PC-3 (cell line): ENCODE results near the gene P2RX3. TPM values are rescaled to one million over a fixed set of nuclear protein-coding genes. Genes with fewer than 3 reads are reported as not detected.

Experiments used
- ATAC-seq: fragments of 200-7000 bp; cut with Tn5 transposase; 2 replicates; pipeline ENCODE4 v1.9.1; 2020; ENCODE audit warnings: mild to moderate bottlenecking, moderate library complexity
- BruUV-seq: library from RNA; stranded (reverse); fragments of 400-500 nt; replicated peaks from 2 replicates; lab custom pipeline; 2021; lab: Mats Ljungman, UMichigan
- CTCF ChIA-PET: fragments of 300-600 bp; sonication (Branson Sonifier 250); formaldehyde crosslinking; loops from one replicate; lab custom pipeline; 2022; ENCODE audit warnings: antibody characterized with exemption; lab: Charles Lee
- POLR2A ChIA-PET: fragments of 300-600 bp; sonication (Branson Sonifier 250); formaldehyde crosslinking; loops from one replicate; lab custom pipeline; 2022; ENCODE audit warnings: antibody characterized with exemption; ENCODE audit not compliant: unreplicated experiment; lab: Charles Lee
- DNase-seq: peaks from one replicate; pipeline ENCODE4 v3.0.0-alpha.2; 2015
- H2AFZ ChIP-seq: fragments of 300-600 bp; sonication (generic); 2 replicates; pipeline ENCODE4 v1.6.0; 2016; ENCODE audit warnings: antibody characterized with exemption, low read length
- H3F3A ChIP-seq: fragments of 300-600 bp; sonication (generic); one replicate; pipeline ENCODE4 v1.6.0; 2017; ENCODE audit warnings: antibody characterized with exemption, low read length, control low read depth, mild to moderate bottlenecking; ENCODE audit not compliant: unreplicated experiment
- H3K27ac ChIP-seq: fragments of 300-600 bp; sonication (generic); 2 replicates; pipeline ENCODE4 v1.5.1; 2016; ENCODE audit warnings: mild to moderate bottlenecking, low read length
- H3K27me3 ChIP-seq: fragments of 300-600 bp; sonication (generic); 2 replicates; pipeline ENCODE4 v1.6.1; 2016; ENCODE audit warnings: low read length, mixed read lengths
- H3K36me3 ChIP-seq: fragments of 300-600 bp; sonication (generic); 2 replicates; pipeline ENCODE4 v1.6.1; 2016; ENCODE audit warnings: low read depth, mixed run types, low read length, mixed read lengths
- H3K4me1 ChIP-seq: fragments of 300-600 bp; sonication (generic); 2 replicates; pipeline ENCODE4 v1.5.1; 2016; ENCODE audit warnings: low read length; ENCODE audit not compliant: insufficient read depth
- H3K4me2 ChIP-seq: fragments of 300-600 bp; sonication (generic); 2 replicates; pipeline ENCODE4 v1.6.0; 2016; ENCODE audit warnings: low read length
- H3K4me3 ChIP-seq: fragments of 300-600 bp; sonication (generic); 2 replicates; pipeline ENCODE4 v1.5.1; 2016; ENCODE audit warnings: mild to moderate bottlenecking, low read length, mixed read lengths
- H3K79me2 ChIP-seq: fragments of 300-600 bp; sonication (generic); 2 replicates; pipeline ENCODE4 v1.6.1; 2017; ENCODE audit warnings: low read length, mixed read lengths
- H3K9ac ChIP-seq: fragments of 300-600 bp; sonication (generic); 2 replicates; pipeline ENCODE4 v1.6.0; 2016; ENCODE audit warnings: mild to moderate bottlenecking, low read length
- H3K9me2 ChIP-seq: fragments of 300-600 bp; sonication (generic); replicated peaks from 2 replicates; pipeline ENCODE4 v1.6.1; 2016; ENCODE audit warnings: mixed run types, low read length, mixed read lengths
- H3K9me3 ChIP-seq: fragments of 300-600 bp; sonication (generic); 2 replicates; pipeline ENCODE4 v1.6.1; 2016; ENCODE audit warnings: low read length, mixed read lengths
- H4K20me1 ChIP-seq: fragments of 300-600 bp; sonication (generic); 2 replicates; pipeline ENCODE4 v1.6.1; 2016; ENCODE audit warnings: low read length, mixed read lengths
- EZH2 ChIP-seq: fragments of 300-600 bp; sonication (generic); IDR thresholded peaks from one replicate; pipeline ENCODE4 v1.6.1; 2017; ENCODE audit warnings: antibody characterized with exemption, mild to moderate bottlenecking, low read length; ENCODE audit not compliant: unreplicated experiment
- EZH2phosphoT487 ChIP-seq: fragments of 300-600 bp; sonication (generic); IDR thresholded peaks from 2 replicates; pipeline ENCODE4 v1.6.1; 2018; ENCODE audit warnings: mild to moderate bottlenecking, antibody characterized with exemption, low read length, borderline replicate concordance
- intact Hi-C: fragments of 100-400 bp; cut with micrococcal nuclease; formaldehyde crosslinking; loops from 2 replicates; pipeline ENCODE4 v1.9.0; 2023
- total RNA-seq: library from RNA; depleted of rRNA; stranded (reverse); fragments of >200 nt; gene quantifications from 2 replicates; pipeline ENCODE4 v1.2.3, GENCODE V29; 2014
- TF ChIP-seq, protein P1 (sequence below): fragments of 300-600 bp; sonication (generic); conservative IDR thresholded peaks from 2 replicates; pipeline ENCODE4 v1.5.1; 2017; ENCODE audit warnings: antibody characterized with exemption, low read depth, mild to moderate bottlenecking, low read length

The P2RX3 gene
- total RNA-seq, 1 experiment from 2014 or later, result not detected

- Histone ChIP-seq H3K9me2 (no peaks in the 10 kb centered on the region), H3K4me3 (no peak within 1 kb of the TSS), H2AFZ (no peak within 1 kb of the TSS), H3K79me2 (no peaks in the 10 kb centered on the region), H3F3A (no peaks in the 10 kb centered on the region), H3K27me3 (peaks cover 41% of the 10 kb centered on the region), H3K4me1 (no peaks in the 10 kb centered on the region), H3K9me3 (no peaks in the 10 kb centered on the region), H4K20me1 (no peaks in the 10 kb centered on the region), H3K9ac (no peak within 1 kb of the TSS), H3K27ac (no peak within 1 kb of the TSS), H3K36me3 (no peaks in the 10 kb centered on the region), H3K4me2 (no peak within 1 kb of the TSS)
- DNase-seq (no peak), ATAC-seq (no peak)
- CTCF ChIA-PET, result no interaction called here
- TF ChIP-seq EZH2phosphoT487, result no peak
- no peak for TF ChIP-seq EZH2
- TF ChIP-seq, protein P1, sequence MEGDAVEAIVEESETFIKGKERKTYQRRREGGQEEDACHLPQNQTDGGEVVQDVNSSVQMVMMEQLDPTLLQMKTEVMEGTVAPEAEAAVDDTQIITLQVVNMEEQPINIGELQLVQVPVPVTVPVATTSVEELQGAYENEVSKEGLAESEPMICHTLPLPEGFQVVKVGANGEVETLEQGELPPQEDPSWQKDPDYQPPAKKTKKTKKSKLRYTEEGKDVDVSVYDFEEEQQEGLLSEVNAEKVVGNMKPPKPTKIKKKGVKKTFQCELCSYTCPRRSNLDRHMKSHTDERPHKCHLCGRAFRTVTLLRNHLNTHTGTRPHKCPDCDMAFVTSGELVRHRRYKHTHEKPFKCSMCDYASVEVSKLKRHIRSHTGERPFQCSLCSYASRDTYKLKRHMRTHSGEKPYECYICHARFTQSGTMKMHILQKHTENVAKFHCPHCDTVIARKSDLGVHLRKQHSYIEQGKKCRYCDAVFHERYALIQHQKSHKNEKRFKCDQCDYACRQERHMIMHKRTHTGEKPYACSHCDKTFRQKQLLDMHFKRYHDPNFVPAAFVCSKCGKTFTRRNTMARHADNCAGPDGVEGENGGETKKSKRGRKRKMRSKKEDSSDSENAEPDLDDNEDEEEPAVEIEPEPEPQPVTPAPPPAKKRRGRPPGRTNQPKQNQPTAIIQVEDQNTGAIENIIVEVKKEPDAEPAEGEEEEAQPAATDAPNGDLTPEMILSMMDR, result no peak
- intact Hi-C loops, result no loop called here
- POLR2A ChIA-PET, result no interaction called here
- no TSS peak for BruUV-seq
Observed at GRCh38 chr11:57390535-57390934, 52.4 kb downstream of the P2RX3 start, which contains the start of gene PRG2. Gene PRG2 (minus strand): TSS chr11:57390650. CDS start chr11:57389944, 706 bp downstream.

GRCh38 chr11:57391111-57391510 is 53.0 kb downstream of the P2RX3 start:
- TF ChIP-seq EZH2 (no peak), EZH2phosphoT487 (no peak)
- TF ChIP-seq, protein P1, result no peak
- ATAC-seq, result no peak
- H3K27me3 ChIP-seq, result peaks cover 35% of the 10 kb centered on the region
- no peaks in the 10 kb centered on the region for H3K79me2 ChIP-seq
- no peak overlapping the region for H2AFZ ChIP-seq
- no peak overlapping the region for H3K27ac ChIP-seq
- no TSS peak for BruUV-seq
- no peak overlapping the region for H3K9ac ChIP-seq
- H3K4me1 ChIP-seq, result no peaks in the 10 kb centered on the region
- no peaks in the 10 kb centered on the region for H3K9me2 ChIP-seq
- POLR2A ChIA-PET, result no interaction called here
- no peak overlapping the region for H3K4me2 ChIP-seq
- H4K20me1 ChIP-seq, result no peaks in the 10 kb centered on the region
- H3F3A ChIP-seq, result no peaks in the 10 kb centered on the region
- no peak for DNase-seq
- H3K9me3 ChIP-seq, result no peaks in the 10 kb centered on the region
- intact Hi-C loops, result no loop called here
- CTCF ChIA-PET, result no interaction called here
- no peaks in the 10 kb centered on the region for H3K36me3 ChIP-seq
- no peak overlapping the region for H3K4me3 ChIP-seq

DNA sequence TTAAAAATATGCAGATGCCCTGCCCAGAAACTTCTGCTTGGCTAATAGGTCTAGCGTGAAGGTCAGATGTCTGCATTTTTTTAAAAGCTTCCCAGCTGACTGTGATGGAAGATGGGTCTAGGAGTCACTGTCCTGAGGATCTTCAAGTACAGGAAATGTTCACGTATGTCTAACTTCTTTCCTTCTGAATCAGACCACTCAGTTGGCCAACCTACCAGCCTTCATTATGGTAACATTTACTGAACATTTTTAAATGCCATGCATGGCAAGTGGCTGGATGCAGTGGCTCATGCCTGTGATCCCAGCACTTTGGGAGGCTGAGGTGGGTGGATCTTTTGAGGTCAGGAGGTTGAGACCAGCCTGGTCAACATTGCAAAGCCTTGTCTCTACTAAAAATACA is 53.4 kb downstream of the P2RX3 start:
- ChIA-PET POLR2A (no interaction called here), CTCF (no interaction called here)
- Histone ChIP-seq H2AFZ (no peak overlapping the region), H3F3A (no peaks in the 10 kb centered on the region), H3K4me2 (no peak overlapping the region), H3K27ac (no peak overlapping the region), H3K36me3 (no peaks in the 10 kb centered on the region), H3K79me2 (no peaks in the 10 kb centered on the region), H3K9me3 (no peaks in the 10 kb centered on the region), H3K9ac (no peak overlapping the region), H4K20me1 (no peaks in the 10 kb centered on the region), H3K27me3 (peaks cover 34% of the 10 kb centered on the region), H3K9me2 (no peaks in the 10 kb centered on the region), H3K4me3 (no peak overlapping the region), H3K4me1 (no peaks in the 10 kb centered on the region)
- TF ChIP-seq EZH2phosphoT487 (no peak), EZH2 (no peak)
- TF ChIP-seq, protein P1, result no peak
- BruUV-seq, result no TSS peak
- intact Hi-C loops, result no loop called here
- ATAC-seq (no peak), DNase-seq (no peak)
